ENCODE results near the gene KIRREL1. TPM values are rescaled to one million over a fixed set of nuclear protein-coding genes. Genes with fewer than 3 reads are reported as not detected.

Gene KIRREL1
- total and polyA plus RNA-seq, 2 of the 8 experiments (the other 6 are each of a cell fraction or from before 2014, with no cell fraction given), result 14.2 to 39.0 TPM

- TF ChIP-seq, protein P1, sequence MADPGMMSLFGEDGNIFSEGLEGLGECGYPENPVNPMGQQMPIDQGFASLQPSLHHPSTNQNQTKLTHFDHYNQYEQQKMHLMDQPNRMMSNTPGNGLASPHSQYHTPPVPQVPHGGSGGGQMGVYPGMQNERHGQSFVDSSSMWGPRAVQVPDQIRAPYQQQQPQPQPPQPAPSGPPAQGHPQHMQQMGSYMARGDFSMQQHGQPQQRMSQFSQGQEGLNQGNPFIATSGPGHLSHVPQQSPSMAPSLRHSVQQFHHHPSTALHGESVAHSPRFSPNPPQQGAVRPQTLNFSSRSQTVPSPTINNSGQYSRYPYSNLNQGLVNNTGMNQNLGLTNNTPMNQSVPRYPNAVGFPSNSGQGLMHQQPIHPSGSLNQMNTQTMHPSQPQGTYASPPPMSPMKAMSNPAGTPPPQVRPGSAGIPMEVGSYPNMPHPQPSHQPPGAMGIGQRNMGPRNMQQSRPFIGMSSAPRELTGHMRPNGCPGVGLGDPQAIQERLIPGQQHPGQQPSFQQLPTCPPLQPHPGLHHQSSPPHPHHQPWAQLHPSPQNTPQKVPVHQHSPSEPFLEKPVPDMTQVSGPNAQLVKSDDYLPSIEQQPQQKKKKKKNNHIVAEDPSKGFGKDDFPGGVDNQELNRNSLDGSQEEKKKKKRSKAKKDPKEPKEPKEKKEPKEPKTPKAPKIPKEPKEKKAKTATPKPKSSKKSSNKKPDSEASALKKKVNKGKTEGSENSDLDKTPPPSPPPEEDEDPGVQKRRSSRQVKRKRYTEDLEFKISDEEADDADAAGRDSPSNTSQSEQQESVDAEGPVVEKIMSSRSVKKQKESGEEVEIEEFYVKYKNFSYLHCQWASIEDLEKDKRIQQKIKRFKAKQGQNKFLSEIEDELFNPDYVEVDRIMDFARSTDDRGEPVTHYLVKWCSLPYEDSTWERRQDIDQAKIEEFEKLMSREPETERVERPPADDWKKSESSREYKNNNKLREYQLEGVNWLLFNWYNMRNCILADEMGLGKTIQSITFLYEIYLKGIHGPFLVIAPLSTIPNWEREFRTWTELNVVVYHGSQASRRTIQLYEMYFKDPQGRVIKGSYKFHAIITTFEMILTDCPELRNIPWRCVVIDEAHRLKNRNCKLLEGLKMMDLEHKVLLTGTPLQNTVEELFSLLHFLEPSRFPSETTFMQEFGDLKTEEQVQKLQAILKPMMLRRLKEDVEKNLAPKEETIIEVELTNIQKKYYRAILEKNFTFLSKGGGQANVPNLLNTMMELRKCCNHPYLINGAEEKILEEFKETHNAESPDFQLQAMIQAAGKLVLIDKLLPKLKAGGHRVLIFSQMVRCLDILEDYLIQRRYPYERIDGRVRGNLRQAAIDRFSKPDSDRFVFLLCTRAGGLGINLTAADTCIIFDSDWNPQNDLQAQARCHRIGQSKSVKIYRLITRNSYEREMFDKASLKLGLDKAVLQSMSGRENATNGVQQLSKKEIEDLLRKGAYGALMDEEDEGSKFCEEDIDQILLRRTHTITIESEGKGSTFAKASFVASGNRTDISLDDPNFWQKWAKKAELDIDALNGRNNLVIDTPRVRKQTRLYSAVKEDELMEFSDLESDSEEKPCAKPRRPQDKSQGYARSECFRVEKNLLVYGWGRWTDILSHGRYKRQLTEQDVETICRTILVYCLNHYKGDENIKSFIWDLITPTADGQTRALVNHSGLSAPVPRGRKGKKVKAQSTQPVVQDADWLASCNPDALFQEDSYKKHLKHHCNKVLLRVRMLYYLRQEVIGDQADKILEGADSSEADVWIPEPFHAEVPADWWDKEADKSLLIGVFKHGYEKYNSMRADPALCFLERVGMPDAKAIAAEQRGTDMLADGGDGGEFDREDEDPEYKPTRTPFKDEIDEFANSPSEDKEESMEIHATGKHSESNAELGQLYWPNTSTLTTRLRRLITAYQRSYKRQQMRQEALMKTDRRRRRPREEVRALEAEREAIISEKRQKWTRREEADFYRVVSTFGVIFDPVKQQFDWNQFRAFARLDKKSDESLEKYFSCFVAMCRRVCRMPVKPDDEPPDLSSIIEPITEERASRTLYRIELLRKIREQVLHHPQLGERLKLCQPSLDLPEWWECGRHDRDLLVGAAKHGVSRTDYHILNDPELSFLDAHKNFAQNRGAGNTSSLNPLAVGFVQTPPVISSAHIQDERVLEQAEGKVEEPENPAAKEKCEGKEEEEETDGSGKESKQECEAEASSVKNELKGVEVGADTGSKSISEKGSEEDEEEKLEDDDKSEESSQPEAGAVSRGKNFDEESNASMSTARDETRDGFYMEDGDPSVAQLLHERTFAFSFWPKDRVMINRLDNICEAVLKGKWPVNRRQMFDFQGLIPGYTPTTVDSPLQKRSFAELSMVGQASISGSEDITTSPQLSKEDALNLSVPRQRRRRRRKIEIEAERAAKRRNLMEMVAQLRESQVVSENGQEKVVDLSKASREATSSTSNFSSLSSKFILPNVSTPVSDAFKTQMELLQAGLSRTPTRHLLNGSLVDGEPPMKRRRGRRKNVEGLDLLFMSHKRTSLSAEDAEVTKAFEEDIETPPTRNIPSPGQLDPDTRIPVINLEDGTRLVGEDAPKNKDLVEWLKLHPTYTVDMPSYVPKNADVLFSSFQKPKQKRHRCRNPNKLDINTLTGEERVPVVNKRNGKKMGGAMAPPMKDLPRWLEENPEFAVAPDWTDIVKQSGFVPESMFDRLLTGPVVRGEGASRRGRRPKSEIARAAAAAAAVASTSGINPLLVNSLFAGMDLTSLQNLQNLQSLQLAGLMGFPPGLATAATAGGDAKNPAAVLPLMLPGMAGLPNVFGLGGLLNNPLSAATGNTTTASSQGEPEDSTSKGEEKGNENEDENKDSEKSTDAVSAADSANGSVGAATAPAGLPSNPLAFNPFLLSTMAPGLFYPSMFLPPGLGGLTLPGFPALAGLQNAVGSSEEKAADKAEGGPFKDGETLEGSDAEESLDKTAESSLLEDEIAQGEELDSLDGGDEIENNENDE (IDR thresholded peaks at IDR 0.05; ENCODE audit: insufficient replicate concordance, low read length), result no peak
- TF ChIP-seq, protein P2, sequence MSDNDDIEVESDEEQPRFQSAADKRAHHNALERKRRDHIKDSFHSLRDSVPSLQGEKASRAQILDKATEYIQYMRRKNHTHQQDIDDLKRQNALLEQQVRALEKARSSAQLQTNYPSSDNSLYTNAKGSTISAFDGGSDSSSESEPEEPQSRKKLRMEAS (IDR thresholded peaks at IDR 0.05), result no peak
- no peak for TF ChIP-seq MAFK (IDR thresholded peaks at IDR 0.05; ENCODE audit: low read depth, low read length)
- TF ChIP-seq ATF3 (IDR thresholded peaks at IDR 0.05; ENCODE audit: insufficient read depth, low read depth, low read length), result no peak
- no peak for TF ChIP-seq BACH1 (IDR thresholded peaks at IDR 0.05; ENCODE audit: low read length)
- TF ChIP-seq SP1 (IDR thresholded peaks at IDR 0.05; ENCODE audit: low read depth, low read length), result no peak
- TF ChIP-seq ATF2 (IDR thresholded peaks at IDR 0.05; ENCODE audit: low read length), result no peak
- no peak for TF ChIP-seq CBX5 (IDR thresholded peaks at IDR 0.05; ENCODE audit: low read depth, low read length)
Observed at GRCh38 chr1:158102881-158103674, 109.6 kb downstream of the KIRREL1 start (continued).
